Natural killer cell treated with Interleukin-12 subunit alpha and Interleukin-12 subunit beta and Interleukin-15 and Interleukin-18, amount 100 ng/mL, for 72 hours (primary cell): ENCODE measurements around the gene KLHL24. TPM values are rescaled to one million over a fixed set of nuclear protein-coding genes. Genes with fewer than 3 reads are reported as not detected.
"Not testable (repeated sequence)": the region's sequence is repeated elsewhere in the genome, so short reads cannot be mapped to it uniquely, and the experiment has no call there.

Experiments used
- ATAC-seq, 2 donors: fragments of 150-1000 bp; cut with Tn5 transposase in 1 of 2; sonication (Bioruptor Pico), chemical (Tn5 transposase) in 1 of 2; 2 replicates each; pipeline ENCODE4 v1.10.0; 2021
- DNase-seq: peaks from one replicate; pipeline ENCODE4 v3.0.0; 2022; ENCODE audit warnings: low spot score
- H3K27ac Mint-ChIP-seq, 2 donors: 1 replicate in 1 of 2; 2 replicates in 1 of 2; pipeline ENCODE4 v1.8.0; 2022; ENCODE audit warnings: mixed read lengths in 2 of 2, mild to moderate bottlenecking in 1 of 2, moderate library complexity in 1 of 2
- H3K27me3 Mint-ChIP-seq, 2 donors: 1 replicate in 1 of 2; 2 replicates in 1 of 2; pipeline ENCODE4 v1.8.0; 2022; ENCODE audit warnings: mixed read lengths in 2 of 2
- H3K36me3 Mint-ChIP-seq: one replicate; pipeline ENCODE4 v1.8.0; 2022; ENCODE audit warnings: mixed read lengths
- H3K4me1 Mint-ChIP-seq, 2 donors: 1 replicate in 1 of 2; 2 replicates in 1 of 2; pipeline ENCODE4 v1.8.0; 2022; ENCODE audit warnings: low read depth in 2 of 2, mixed read lengths in 2 of 2, mild to moderate bottlenecking in 1 of 2
- H3K4me3 Mint-ChIP-seq: one replicate; pipeline ENCODE4 v1.8.0; 2022; ENCODE audit warnings: mixed read lengths
- H3K9me3 Mint-ChIP-seq: 2 replicates; pipeline ENCODE4 v1.8.0; 2022; ENCODE audit warnings: mixed read lengths
- total RNA-seq, 2 donors: library from RNA; stranded (reverse); gene quantifications; one replicate each; pipeline ENCODE4 v1.2.3, GENCODE V29; 2022

KLHL24 gene
- total RNA-seq, 2 donors from 2014 or later = 9.8 to 14.9 TPM

GRCh38 chr3:183641882-183642281 is 6.5 kb downstream of the KLHL24 start:
- H3K4me3 Mint-ChIP-seq = no peak overlapping the region
- no peak overlapping the region for H3K27ac Mint-ChIP-seq
- H3K9me3 Mint-ChIP-seq = no peaks in the 10 kb centered on the region
- no peak for DNase-seq
- no peaks in the 10 kb centered on the region for H3K27me3 Mint-ChIP-seq
- ATAC-seq = no peak
- H3K4me1 Mint-ChIP-seq = peaks cover 18 to 29% of the 10 kb centered on the region in 2 donors
- H3K36me3 Mint-ChIP-seq = no peaks in the 10 kb centered on the region

- Mint-ChIP-seq H3K4me1 (peaks cover 8 to 14% of the 10 kb centered on the region in 2 donors), H3K36me3 (no peaks in the 10 kb centered on the region), H3K27ac (no peak overlapping the region), H3K4me3 (no peak overlapping the region), H3K27me3 (no peaks in the 10 kb centered on the region), H3K9me3 (no peaks in the 10 kb centered on the region)
- DNase-seq = no peak
- ATAC-seq = no peak
Observed at GRCh38 chr3:183644244-183644643, 8.8 kb downstream of the KLHL24 start.

GRCh38 chr3:183645254-183645653 is 9.8 kb downstream of the KLHL24 start:
- H3K27me3 Mint-ChIP-seq = no peaks in the 10 kb centered on the region
- ATAC-seq (no peak), DNase-seq (no peak)
- H3K9me3 Mint-ChIP-seq = no peaks in the 10 kb centered on the region
- H3K36me3 Mint-ChIP-seq = peaks cover 7% of the 10 kb centered on the region
- H3K27ac Mint-ChIP-seq = no peak overlapping the region
- H3K4me3 Mint-ChIP-seq = no peak overlapping the region
- H3K4me1 Mint-ChIP-seq = peaks cover 6 to 9% of the 10 kb centered on the region in 2 donors

GRCh38 chr3:183650554-183650953 is 15.1 kb downstream of the KLHL24 start:
- peaks cover 35% of the 10 kb centered on the region for H3K36me3 Mint-ChIP-seq
- peaks cover 9% of the 10 kb centered on the region for H3K9me3 Mint-ChIP-seq
- H3K27me3 Mint-ChIP-seq = no peaks in the 10 kb centered on the region
- no peak overlapping the region for H3K4me3 Mint-ChIP-seq
- DNase-seq (no peak), ATAC-seq (no peak)
- no peak overlapping the region for H3K27ac Mint-ChIP-seq
- H3K4me1 Mint-ChIP-seq = no peaks in the 10 kb centered on the region

GRCh38 chr3:183653209-183654064 is 18.0 kb downstream of the KLHL24 start:
- Mint-ChIP-seq H3K27ac (no peak overlapping the region), H3K4me3 (no peak overlapping the region), H3K9me3 (peaks cover 9% of the 10 kb centered on the region), H3K36me3 (peaks cover 46% of the 10 kb centered on the region), H3K27me3 (no peaks in the 10 kb centered on the region), H3K4me1 (peaks cover 0 to 5% of the 10 kb centered on the region in 2 donors)
- DNase-seq (no peak), ATAC-seq (no peak)

- Mint-ChIP-seq H3K9me3 (peaks cover 9% of the 10 kb centered on the region), H3K27me3 (no peaks in the 10 kb centered on the region), H3K27ac (no peak overlapping the region), H3K36me3 (peaks cover 44% of the 10 kb centered on the region), H3K4me3 (no peak overlapping the region), H3K4me1 (peaks cover 5 to 7% of the 10 kb centered on the region in 2 donors)
- ATAC-seq (no peak), DNase-seq (no peak)
Observed at GRCh38 chr3:183654727-183655126, 19.3 kb downstream of the KLHL24 start.

GRCh38 chr3:183662099-183662498 is 26.7 kb downstream of the KLHL24 start:
- no peak for DNase-seq
- Mint-ChIP-seq H3K27ac (no peak overlapping the region), H3K4me3 (no peak overlapping the region), H3K36me3 (peaks cover under 1% of the 10 kb centered on the region), H3K9me3 (no peaks in the 10 kb centered on the region), H3K4me1 (peaks cover 2 to 14% of the 10 kb centered on the region in 2 donors), H3K27me3 (no peaks in the 10 kb centered on the region)
- no peak for ATAC-seq

- Mint-ChIP-seq H3K27ac (no peak overlapping the region), H3K9me3 (no peaks in the 10 kb centered on the region), H3K27me3 (no peaks in the 10 kb centered on the region), H3K36me3 (no peaks in the 10 kb centered on the region), H3K4me3 (no peak overlapping the region), H3K4me1 (peaks cover 0 to 7% of the 10 kb centered on the region in 2 donors)
- no peak for DNase-seq
- ATAC-seq = no peak
Observed at GRCh38 chr3:183664913-183665381, 29.5 kb downstream of the KLHL24 start.

- no peak overlapping the region for H3K27ac Mint-ChIP-seq
- no peak for ATAC-seq
Observed at GRCh38 chr3:183680061-183680460, 44.6 kb downstream of the KLHL24 start.

GRCh38 chr3:183687705-183688104 is 52.3 kb downstream of the KLHL24 start:
- no peaks in the 10 kb centered on the region for H3K36me3 Mint-ChIP-seq
- DNase-seq (no peak), ATAC-seq (no peak)
- no peak overlapping the region for H3K27ac Mint-ChIP-seq
- no peaks in the 10 kb centered on the region for H3K9me3 Mint-ChIP-seq
- H3K4me1 Mint-ChIP-seq = no peaks in the 10 kb centered on the region
- no peak overlapping the region for H3K4me3 Mint-ChIP-seq
- H3K27me3 Mint-ChIP-seq = no peaks in the 10 kb centered on the region

More at GRCh38 chr3:183680061-183680460, 44.6 kb downstream of the KLHL24 start:
- Mint-ChIP-seq H3K9me3 (no peaks in the 10 kb centered on the region), H3K27me3 (no peaks in the 10 kb centered on the region), H3K4me1 (no peaks in the 10 kb centered on the region), H3K36me3 (no peaks in the 10 kb centered on the region), H3K4me3 (no peak overlapping the region)
- no peak for DNase-seq

GRCh38 chr3:183688874-183689273 is 53.5 kb downstream of the KLHL24 start:
- no peak for DNase-seq
- H3K27me3 Mint-ChIP-seq = no peaks in the 10 kb centered on the region

GRCh38 chr3:183689621-183690020 is 54.2 kb downstream of the KLHL24 start:
- not testable (repeated sequence) for H3K9me3 Mint-ChIP-seq, ATAC-seq, H3K27ac Mint-ChIP-seq, DNase-seq, H3K4me1 Mint-ChIP-seq, H3K27me3 Mint-ChIP-seq, H3K4me3 Mint-ChIP-seq, H3K36me3 Mint-ChIP-seq

More at GRCh38 chr3:183688874-183689273, 53.5 kb downstream of the KLHL24 start:
- ATAC-seq = no peak
- no peaks in the 10 kb centered on the region for H3K9me3 Mint-ChIP-seq
- no peak overlapping the region for H3K27ac Mint-ChIP-seq
- H3K4me3 Mint-ChIP-seq = no peak overlapping the region
- H3K36me3 Mint-ChIP-seq = no peaks in the 10 kb centered on the region
- no peaks in the 10 kb centered on the region for H3K4me1 Mint-ChIP-seq

GRCh38 chr3:183690402-183690995 is 55.1 kb downstream of the KLHL24 start:
- DNase-seq (no peak), ATAC-seq (no peak)
- Mint-ChIP-seq H3K27me3 (no peaks in the 10 kb centered on the region), H3K9me3 (no peaks in the 10 kb centered on the region), H3K36me3 (no peaks in the 10 kb centered on the region), H3K4me1 (no peaks in the 10 kb centered on the region), H3K4me3 (no peak overlapping the region), H3K27ac (no peak overlapping the region)

GRCh38 chr3:183692436-183692835 is 57.0 kb downstream of the KLHL24 start:
- DNase-seq = no peak
- ATAC-seq = no peak
- peaks cover 5 to 6% of the 10 kb centered on the region in 2 donors for H3K4me1 Mint-ChIP-seq
- H3K36me3 Mint-ChIP-seq = no peaks in the 10 kb centered on the region
- no peak overlapping the region for H3K27ac Mint-ChIP-seq
- H3K4me3 Mint-ChIP-seq = no peak overlapping the region
- no peaks in the 10 kb centered on the region for H3K27me3 Mint-ChIP-seq
- no peaks in the 10 kb centered on the region for H3K9me3 Mint-ChIP-seq
